GM23338 (cell line): ENCODE measurements around the gene OR14C36.

Experiments
- CREB1 ChIP-seq: fragments of 250-450 bp; sonication (Bioruptor Pico); IDR thresholded peaks from 2 replicates; pipeline ENCODE4 v1.5.0; 2020; ENCODE audit warnings: low read depth, mild to moderate bottlenecking, moderate library complexity
- CTCF ChIP-seq, 2 experiments: fragments of 200-600 bp in 1 of 2; sonication (generic) in 1 of 2; conservative IDR thresholded peaks; 2 replicates each; pipeline versions ENCODE4 v1.5.1 to v1.6.1; 2016 to 2017; ENCODE audit warnings: antibody characterized with exemption in 2 of 2, low read depth in 2 of 2, mild to moderate bottlenecking in 2 of 2, moderate library complexity in 1 of 2
- EZH2 ChIP-seq: fragments of 200-600 bp; sonication (generic); IDR thresholded peaks from one replicate; pipeline ENCODE4 v1.8.0; 2017; ENCODE audit warnings: antibody characterized with exemption, mild to moderate bottlenecking, low read depth; ENCODE audit not compliant: unreplicated experiment
- EZH2phosphoT487 ChIP-seq: fragments of 200-600 bp; sonication (generic); IDR thresholded peaks from one replicate; pipeline ENCODE4 v1.8.1; 2018; ENCODE audit warnings: antibody characterized with exemption; ENCODE audit not compliant: unreplicated experiment
- NANOG ChIP-seq: IDR thresholded peaks from 2 replicates; pipeline ENCODE4 v1.6.1; 2016; ENCODE audit warnings: antibody characterized with exemption, borderline replicate concordance
- POLR2AphosphoS5 ChIP-seq: IDR thresholded peaks from 2 replicates; pipeline ENCODE4 v1.6.1; 2016; ENCODE audit warnings: antibody characterized with exemption, low read depth
- REST ChIP-seq: IDR thresholded peaks from one replicate; pipeline ENCODE4 v1.6.1; 2018; ENCODE audit warnings: antibody characterized with exemption; ENCODE audit not compliant: unreplicated experiment
- STAT1 ChIP-seq: IDR thresholded peaks from one replicate; pipeline ENCODE4 v1.6.1; 2016; ENCODE audit warnings: antibody characterized with exemption; ENCODE audit not compliant: unreplicated experiment

- TF ChIP-seq CTCF (conservative IDR thresholded peaks at IDR 0.05; ENCODE audit: low read depth in 2 of 2), result no peak
- no peak for TF ChIP-seq POLR2AphosphoS5
- TF ChIP-seq EZH2, result no peak
- TF ChIP-seq STAT1, result no peak
- no peak for TF ChIP-seq REST
- TF ChIP-seq EZH2phosphoT487, result no peak
- no peak for TF ChIP-seq NANOG
- TF ChIP-seq CREB1 (CRISPR knock-in tag), result no peak
These were observed 24.1 kb upstream of the OR14C36 start, which contains the start of gene OR2M7 for GRCh38 chr1:248324468-248324867.
